GM19397 (cell line): ENCODE measurements around the gene MCTP1.

ENCODE experiments used
- ATAC-seq: cut with Tn5 transposase; IDR thresholded peaks from one replicate; pipeline ENCODE4 v1.9.1; 2021; ENCODE audit warnings: mild to moderate bottlenecking, moderate library complexity; ENCODE audit not compliant: unreplicated experiment

MCTP1 gene

DNA sequence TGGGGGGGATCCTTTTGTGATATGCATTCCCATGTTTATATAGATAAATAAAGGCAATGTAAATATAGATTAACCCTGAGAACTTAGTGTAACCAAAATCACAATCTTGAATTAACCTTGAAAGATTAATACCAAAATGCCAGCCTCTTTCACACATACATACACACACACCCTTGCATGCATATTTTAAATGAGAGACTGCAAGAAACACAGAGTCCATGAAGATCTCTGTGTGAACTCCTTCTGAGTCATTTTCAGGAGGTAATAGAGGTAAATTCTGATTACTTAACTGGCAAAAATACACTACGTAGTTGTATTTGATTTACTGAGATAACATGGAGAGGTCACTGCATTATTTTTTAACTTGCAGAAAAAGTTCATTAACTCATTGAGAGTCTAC, 548.4 kb downstream of the MCTP1 start:
- no peak for ATAC-seq

DNA sequence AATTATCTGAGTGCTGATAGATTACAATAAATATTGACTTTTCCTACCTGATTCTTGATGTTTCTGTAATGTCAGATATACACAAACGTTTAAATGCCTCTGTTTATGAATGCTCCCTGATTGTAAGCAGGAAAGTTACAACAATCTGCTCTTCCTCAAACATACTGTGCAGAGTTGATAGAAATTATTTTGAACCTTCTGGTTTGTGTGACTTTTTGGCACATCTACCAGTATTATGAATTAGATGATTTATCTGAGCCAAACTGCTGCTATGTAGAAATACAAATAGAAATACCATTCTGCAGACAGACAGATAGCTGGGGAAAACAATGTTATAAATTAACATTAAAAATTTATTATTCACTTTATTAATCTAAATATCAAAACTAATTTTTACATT, 553.4 kb downstream of the MCTP1 start:
- ATAC-seq, result no peak

DNA sequence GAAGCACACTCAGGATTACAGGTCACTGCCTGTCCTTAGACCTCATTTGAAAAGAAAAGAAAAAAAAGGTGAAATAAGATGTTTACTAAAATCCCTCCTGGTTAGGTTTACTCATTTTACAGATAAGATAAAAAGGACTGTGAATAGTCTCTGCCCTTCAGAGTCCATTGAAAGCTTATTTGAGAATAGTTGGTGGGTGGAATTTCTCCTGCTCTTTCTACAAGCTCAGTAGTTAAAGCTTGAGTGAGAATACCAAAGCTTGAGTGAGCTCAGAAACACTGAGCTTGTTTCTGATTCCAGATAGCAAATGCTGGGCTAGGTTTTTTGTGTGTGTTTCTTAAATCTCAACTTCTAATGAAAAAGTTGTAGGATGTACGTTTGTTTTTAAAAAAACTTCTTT, 559.8 kb downstream of the MCTP1 start:
- no peak for ATAC-seq

DNA sequence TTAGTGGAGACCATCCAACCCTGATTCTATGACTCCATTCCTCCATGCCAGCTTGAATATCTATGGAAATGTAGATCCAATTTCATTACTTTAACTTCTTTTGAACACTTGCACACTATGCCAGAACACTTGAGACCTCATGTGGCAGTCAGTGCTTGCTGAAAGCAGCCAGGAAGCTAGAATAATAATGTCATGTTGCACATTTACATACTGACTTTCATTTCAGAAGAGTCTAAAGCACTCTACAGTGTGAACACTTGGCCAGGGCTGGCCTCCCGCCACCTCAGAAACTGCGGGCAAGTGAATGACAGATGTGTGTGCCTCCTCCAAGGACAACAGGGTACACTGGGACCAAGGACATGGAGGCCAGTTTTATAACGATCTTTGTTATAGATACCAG, 569.1 kb downstream of the MCTP1 start:
- no peak for ATAC-seq

DNA sequence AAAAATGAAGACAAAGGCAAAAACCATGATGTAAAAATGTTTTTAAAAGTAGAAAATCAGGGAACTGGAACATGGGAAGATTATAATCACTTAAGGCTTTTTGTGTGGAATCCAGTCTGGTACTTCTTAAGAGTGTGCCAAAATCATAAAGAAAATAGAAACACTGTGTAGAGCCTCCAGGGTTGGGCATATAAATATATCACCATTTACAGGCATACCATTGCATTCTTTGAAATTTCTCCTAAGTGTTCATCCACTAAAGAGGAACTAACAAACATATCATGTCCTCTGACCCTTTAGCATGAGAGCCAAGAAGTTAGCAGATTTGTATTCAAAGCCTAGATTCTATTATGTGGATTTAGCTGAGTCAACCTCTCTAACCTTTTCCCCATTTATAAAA, 573.1 kb downstream of the MCTP1 start:
- no peak for ATAC-seq

DNA sequence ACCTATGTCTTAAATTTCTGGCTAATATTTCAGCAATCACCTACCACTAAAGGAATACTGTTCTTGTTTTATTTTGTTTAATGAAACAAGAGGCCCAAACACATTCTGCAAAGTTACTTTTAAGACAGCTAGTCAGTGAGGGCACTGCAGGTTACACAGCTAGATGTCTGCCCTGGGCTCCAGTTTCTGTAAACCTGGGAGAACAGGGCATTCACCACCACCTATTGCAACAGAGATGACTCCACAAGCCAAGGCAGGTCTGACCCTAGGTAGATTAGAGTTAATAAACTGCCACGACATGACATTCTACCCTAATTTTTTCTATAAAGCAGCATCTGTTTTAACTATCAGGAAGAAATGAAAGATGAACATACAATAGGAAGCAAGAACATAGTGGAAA, 575.6 kb downstream of the MCTP1 start:
- ATAC-seq, result no peak

DNA sequence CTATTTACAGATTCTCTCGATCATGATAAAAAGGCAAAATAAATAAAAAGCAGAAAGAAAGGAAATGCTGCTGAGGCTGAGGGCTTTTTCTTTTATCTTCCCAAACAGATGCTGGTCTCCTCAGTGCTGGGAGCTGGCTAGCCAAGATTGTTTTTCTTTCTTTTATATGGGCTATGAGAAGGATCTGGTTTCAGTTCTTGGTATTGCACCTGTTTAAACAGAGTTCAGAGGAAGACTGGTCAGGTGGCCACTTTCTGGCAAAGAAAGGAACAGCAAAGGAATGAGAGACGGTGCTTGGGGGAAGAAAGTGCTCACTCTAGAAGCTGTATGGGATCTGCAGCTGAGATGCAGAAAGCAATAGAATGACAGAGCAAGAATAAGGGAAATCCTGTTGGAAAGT, 577.5 kb downstream of the MCTP1 start:
- ATAC-seq, result peak; percentile 34

DNA sequence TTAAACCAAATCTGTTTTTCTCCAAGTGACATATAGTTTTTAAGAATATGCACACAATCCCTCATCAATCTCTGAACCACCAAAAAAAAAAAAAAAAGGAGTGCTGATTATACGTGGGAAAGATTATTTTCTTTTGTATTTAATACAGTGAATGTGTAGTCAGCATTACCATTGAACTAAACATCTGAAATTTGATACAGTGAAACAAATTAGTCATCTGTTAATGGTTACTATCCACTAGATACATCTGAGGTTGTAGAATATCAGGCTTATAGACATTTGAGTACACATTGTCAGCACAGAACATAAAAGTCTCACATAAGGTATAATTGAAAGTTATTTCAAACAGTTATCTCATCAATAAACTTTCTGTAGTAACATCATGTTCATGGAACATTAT, 579.5 kb downstream of the MCTP1 start:
- ATAC-seq, result no peak

DNA sequence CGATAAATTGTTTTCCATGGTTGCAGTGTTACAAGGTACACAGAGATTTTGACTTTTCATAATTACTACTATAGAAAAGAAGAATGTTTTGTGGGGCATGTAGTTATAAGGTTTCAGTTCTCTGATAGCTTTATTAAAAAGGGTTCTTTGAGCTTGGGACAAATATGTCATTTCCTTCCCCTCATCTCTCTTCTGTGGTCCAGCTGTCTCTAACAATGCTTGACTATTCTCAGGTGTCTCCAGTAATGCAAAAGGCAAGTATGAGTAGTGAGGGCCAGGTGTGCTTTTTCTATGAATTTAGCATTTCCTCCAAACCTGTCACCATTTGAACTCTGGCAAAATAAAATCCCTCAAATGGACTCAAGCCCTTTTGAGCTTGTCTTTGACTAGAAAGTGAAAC, 582.2 kb downstream of the MCTP1 start:
- peak; percentile 56 for ATAC-seq

DNA sequence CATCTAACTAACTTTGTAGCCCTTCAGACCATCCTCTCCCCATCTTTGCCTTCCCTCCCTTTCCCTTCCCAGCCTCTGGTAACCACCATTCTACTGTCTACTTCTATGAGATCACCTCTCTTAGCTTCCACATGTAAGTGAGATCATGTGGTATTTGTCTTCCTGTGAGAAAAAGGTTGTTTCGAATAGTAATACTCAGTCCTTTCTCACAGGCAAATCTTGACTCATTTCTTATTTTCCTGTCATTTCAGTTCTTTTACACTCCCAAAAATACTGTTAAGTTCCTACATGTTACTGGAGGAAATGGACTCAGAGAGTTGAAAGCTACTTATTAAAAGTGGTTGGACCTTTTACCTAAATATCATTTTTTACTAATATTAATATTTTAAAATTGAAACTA, 584.3 kb downstream of the MCTP1 start:
- ATAC-seq, result no peak

DNA sequence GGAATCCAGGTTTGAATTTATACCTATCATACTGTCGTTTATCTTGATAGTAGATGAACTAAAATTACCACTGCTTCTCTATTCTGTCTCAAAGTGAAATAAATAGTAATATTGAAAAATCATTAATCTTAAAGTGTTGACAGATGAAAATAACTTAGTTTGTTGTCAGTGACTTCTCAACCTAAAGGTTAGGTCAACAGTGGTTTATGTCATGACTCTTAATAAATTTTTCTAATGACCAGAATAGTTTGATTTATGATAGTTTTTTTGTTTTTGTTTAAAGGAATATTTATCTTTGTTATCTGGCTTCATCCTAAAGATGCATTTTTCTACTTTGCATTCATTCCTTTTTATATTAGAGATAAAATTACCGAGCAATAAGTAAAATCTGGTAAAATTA, 585.3 kb downstream of the MCTP1 start:
- no peak for ATAC-seq

DNA sequence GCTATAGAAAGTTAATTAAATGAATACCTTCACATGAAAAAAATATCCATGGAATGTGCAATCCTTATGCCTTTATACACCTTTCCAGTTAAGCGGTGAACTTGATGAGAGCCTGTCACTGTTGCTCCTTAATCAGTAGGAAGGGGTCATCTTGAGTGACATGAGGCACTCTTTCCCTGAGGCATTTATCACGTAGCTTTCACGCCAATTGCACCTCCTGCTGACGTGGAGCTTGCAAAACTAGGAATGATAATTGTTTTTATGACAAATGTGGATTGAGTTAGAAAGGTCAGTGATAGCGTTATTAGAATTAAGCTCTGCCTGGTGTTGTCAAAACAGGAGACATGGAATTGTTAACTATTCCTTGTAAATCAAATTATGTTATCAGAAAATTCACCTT, 586.7 kb downstream of the MCTP1 start:
- ATAC-seq, result no peak

DNA sequence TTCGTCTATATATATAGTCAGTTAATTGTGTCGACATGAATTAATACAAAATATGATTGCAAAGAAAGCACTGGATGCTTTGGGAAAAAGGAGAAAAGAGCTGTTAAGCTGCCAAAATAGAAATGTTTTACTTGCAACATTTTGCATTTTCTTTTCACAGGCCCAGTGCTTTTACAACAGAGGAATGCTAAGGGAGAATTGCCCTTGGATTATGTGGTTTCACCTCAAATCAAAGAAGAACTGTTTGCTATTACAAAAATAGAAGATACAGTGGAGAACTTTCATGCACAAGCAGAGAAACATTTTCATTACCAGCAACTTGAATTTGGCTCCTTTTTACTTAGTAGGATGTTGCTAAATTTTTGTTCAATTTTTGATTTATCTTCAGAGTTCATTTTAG, 590.2 kb downstream of the MCTP1 start:
- no peak for ATAC-seq

DNA sequence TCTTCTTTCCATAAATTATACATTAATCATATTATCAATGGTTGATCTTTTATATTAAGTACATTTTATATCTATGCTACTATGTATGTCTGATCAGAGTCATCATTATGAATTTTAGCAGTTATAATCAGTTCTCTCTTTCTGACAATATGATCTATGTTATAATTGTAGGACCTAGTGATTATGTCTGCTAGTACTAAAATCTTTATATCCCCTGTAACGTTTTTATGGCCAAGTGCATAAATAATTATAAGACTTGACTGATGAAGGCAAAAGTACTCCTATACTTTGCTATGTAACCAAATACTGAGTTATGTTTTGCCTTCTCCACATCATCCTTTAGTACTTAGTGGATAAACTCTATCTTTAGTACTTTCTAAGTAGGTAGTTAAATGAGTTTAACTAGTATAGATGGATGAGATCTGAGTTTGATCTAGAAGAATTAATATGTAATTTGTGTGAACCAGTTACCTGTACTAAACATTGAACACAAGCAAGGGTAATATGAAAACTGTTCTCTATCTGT, 591.0 kb downstream of the MCTP1 start:
- ATAC-seq, result no peak

DNA sequence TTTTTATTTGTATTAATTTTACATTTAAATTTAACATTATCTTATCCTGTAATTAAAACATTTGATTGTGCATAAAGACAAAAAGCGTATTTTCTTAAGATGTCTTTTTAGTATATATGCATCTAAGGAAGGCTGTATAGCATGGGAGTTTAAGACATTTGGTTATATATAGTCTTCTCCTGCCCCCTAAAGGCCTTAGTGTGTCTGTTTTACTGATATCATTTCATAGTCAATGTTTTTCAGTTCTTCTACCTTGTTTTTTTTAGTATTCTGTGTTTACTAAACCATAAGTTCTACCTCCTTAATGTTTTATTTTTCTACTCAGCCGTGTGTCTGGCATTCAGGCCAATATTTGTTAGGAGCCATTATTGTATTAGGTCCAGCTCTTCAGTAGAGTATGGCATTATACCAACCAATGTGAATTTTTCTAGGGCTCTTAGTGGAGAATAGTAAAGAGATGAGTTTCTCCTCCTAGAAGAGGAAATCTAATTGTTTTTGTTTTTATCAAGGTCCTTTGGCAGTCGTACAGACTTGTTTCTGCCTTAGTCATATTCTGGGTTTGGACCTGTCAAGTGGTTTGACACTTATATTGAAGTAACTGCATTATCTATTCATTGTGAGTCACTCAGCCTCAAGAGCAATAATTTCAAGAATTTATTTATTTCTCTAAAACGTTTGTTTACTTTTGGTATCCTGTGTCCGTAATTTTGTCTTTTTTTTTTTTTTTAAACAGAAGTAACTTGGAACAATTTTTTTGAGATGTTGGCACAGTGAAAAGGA, 591.7 kb downstream of the MCTP1 start:
- ATAC-seq, result no peak

DNA sequence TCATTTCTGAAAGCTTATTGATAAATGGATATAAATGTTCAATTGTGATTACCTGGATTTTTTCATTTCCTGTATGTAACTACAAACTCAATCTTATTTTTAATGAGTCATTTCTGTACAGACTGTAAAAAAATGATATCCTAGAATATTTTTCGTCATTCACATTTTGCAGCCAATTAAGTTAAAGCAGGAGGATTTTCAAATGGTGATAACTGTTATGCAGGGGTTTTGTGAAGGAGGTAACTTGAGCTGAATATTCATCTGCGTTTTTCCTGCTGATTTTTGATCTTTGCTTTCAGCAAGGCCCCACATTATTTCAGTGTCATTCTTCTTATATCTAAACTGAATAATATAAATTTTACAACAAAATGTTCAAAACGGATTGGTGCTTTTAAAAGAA, 592.3 kb downstream of the MCTP1 start:
- ATAC-seq, result no peak

DNA sequence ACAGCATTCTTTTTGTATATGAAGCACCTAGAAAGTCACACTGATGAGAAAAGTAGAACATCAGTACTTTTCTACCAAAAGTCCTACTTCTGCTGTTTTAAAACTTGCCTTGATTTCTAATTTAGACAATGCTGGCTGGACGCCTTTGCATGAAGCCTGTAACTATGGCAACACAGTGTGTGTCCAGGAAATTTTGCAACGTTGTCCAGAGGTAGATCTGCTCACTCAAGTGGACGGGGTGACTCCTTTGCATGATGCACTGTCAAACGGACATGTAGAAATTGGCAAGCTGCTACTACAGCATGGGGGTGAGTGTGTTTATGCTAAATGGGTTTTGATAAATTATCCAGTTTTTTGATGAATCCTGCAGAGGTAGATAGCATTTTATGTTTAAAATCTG, 592.9 kb downstream of the MCTP1 start:
- ATAC-seq, result no peak

DNA sequence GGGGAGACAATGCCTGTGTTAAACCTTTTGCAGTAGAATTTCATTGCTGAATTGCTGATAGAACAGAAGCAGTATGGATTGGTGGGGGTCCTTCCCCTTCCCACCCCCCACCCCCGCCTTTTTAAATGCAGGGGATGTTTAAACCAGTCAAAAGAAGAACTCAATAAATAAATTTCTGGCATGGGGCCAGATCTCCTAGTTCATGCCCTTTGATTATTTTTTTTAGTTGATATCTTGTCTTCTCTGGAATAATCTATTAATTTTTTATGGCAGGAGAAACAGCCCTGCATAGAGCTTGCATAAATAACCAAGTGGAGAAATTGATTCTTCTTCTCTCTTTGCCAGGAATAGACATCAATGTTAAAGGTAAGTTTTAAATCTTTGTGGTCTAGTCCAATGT, 593.6 kb downstream of the MCTP1 start:
- no peak for ATAC-seq

DNA sequence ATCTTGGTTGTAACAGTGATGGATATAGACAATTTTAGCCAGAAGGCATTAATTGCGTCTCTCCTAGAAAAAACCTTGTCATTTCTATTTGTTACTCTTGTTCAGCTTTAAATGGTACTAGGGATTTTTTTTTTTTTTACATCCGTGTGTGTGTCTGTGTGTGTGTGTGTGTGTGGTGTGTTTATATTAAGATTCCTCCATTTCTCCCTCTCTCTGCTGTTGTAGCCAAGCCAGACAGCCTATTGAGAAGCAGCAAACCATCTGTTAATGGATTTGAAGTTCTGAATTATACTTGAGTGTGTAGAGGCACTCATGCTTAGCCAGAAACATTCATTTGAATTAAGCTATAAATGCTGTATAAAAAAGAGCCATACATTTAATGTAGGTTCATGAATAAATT, 594.1 kb downstream of the MCTP1 start:
- ATAC-seq, result no peak

DNA sequence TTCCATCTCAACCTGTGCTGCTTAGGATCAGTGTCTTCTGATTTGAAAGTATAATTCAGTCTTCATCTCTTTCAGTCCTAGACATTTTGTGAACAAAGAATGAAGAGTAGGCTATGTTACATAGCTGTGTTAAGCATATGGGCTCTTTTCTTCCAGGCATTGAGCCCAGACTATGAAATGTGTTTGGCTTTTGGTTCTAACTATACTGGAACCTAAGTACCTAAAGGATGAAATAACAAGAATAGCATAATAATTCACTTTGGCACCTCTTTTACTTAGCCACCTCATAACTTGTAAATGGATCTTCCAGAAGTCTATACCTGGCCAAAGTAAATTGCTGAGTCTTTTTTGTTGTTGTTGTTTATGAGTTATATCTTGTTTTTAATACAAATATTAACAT, 595.0 kb downstream of the MCTP1 start:
- no peak for ATAC-seq

DNA sequence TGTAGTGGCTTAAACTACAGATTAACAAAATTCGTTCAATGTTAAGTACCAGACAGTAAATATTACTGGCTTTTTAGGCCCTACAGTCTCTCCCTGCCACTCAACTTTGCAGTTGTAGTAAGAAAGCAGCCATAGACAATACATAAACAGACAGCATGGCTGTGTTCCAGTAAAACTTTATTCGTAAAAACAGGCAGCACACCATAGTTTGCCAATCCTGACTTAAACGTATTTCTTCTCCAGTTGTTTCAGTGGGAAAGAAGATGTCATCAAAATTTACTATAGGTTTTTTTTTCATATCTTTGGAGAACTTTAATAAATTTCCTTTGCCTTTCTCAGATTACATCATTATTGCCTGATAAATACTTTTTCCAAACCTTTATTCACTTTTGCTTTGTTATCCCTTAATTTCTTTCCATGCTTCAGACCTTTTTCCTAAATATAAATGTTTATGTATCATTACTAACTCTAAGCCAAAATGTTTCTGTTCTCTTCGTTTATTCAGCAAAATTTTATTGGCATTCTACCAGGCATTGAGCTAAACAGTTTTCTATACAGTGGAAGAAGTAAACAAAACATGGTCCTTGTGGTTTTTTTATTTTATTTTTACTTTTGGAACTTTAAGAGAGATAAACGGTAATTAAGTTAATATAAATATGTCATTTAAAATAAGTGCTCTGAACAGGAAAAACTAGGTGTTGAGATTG, 601.9 kb downstream of the MCTP1 start:
- no peak for ATAC-seq

DNA sequence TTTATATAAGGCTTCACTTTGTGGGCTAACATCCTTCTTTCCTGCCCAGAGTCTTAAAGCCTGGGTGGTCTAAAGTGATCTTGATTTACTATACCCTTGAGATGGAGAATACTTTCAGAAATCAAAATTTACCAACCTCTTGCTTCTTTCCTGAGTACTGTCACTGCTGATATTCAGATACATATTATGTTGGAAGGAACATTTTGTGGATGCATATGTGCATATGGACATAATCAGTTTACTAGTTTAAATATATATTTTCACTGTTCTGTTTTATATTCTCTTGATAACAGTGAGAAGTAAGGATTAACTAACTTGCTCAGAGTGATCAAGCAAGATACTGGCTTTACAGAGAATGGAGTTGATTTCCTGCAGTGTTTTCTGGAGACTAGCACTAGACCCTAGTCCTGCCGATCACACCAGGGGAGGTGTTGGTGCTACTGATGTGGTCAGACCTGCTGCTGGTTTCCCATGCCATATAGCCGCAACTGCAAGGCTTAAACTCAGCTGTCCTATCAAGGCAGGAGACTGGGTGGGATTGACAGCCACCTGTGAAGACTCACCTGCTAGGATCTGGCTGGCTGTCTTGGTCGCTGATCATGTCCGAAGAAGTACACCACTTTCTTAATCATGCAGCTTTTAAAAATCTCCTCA, 608.8 kb downstream of the MCTP1 start:
- no peak for ATAC-seq
